Measurements from ENCODE around the gene C2CD3.

Gene C2CD3

GRCh38 chr11:73978576-73979086 lies 192.2 kb downstream of the C2CD3 start:
- DNase-seq: no peak

- DNase-seq: no peak
Observed at GRCh38 chr11:73977856-73978519, 192.8 kb downstream of the C2CD3 start.

- DNase-seq: no peak
Observed at GRCh38 chr11:73976451-73977151, 194.2 kb downstream of the C2CD3 start.

GRCh38 chr11:73975479-73975757 lies 195.4 kb downstream of the C2CD3 start:
- DNase-seq: no peak

GRCh38 chr11:73974604-73975478 lies 196.0 kb downstream of the C2CD3 start:
- DNase-seq: no peak

GRCh38 chr11:73972620-73973449 lies 198.0 kb downstream of the C2CD3 start:
- no peak for DNase-seq

- no peak for DNase-seq
Observed at GRCh38 chr11:73972187-73972586, 198.6 kb downstream of the C2CD3 start.

- DNase-seq: no peak
Observed at GRCh38 chr11:73971175-73971719, 199.6 kb downstream of the C2CD3 start.

- no peak for DNase-seq
Observed at GRCh38 chr11:73969991-73970800, 200.6 kb downstream of the C2CD3 start.

GRCh38 chr11:73969091-73969490 lies 201.7 kb downstream of the C2CD3 start:
- no peak for DNase-seq

- no peak for DNase-seq
Observed at GRCh38 chr11:73968356-73968966, 202.3 kb downstream of the C2CD3 start.

GRCh38 chr11:73965764-73966121 lies 205.1 kb downstream of the C2CD3 start:
- no peak for DNase-seq

- DNase-seq: no peak
Observed at GRCh38 chr11:73965076-73965763, 205.6 kb downstream of the C2CD3 start.

- DNase-seq: no peak
Observed at GRCh38 chr11:73963861-73964260, 206.9 kb downstream of the C2CD3 start.

Data from stimulated activated naive CD4-positive, alpha-beta T cell treated with Interleukin-2 at 50 U/mL for 16 hours (primary cell).